Epithelial cell of proximal tubule (primary cell): ENCODE data around the gene PIGS. TPM values are rescaled to one million over a fixed set of nuclear protein-coding genes. Genes with fewer than 3 reads are reported as not detected.

Experiments used
- DNase-seq: peaks from one replicate; pipeline ENCODE4 v3.0.0-alpha.2; 2011; ENCODE audit warnings: low read depth
- H3K4me3 ChIP-seq: 2 replicates; pipeline ENCODE4 v1.5.1; 2011; ENCODE audit warnings: low read depth, mild to moderate bottlenecking, low read length
- total RNA-seq: library from RNA; depleted of rRNA; stranded (reverse); fragments of >200 nt; gene quantifications from 2 replicates; pipeline ENCODE4 v1.2.3, GENCODE V29; 2015
- TF ChIP-seq, protein P1 (sequence below): conservative IDR thresholded peaks from 2 replicates; pipeline ENCODE4 v1.5.1; 2012; ENCODE audit warnings: low read depth, mild to moderate bottlenecking, low read length

Gene PIGS
- total RNA-seq, 1 donor from 2014 or later: 55.6 TPM

DNA sequence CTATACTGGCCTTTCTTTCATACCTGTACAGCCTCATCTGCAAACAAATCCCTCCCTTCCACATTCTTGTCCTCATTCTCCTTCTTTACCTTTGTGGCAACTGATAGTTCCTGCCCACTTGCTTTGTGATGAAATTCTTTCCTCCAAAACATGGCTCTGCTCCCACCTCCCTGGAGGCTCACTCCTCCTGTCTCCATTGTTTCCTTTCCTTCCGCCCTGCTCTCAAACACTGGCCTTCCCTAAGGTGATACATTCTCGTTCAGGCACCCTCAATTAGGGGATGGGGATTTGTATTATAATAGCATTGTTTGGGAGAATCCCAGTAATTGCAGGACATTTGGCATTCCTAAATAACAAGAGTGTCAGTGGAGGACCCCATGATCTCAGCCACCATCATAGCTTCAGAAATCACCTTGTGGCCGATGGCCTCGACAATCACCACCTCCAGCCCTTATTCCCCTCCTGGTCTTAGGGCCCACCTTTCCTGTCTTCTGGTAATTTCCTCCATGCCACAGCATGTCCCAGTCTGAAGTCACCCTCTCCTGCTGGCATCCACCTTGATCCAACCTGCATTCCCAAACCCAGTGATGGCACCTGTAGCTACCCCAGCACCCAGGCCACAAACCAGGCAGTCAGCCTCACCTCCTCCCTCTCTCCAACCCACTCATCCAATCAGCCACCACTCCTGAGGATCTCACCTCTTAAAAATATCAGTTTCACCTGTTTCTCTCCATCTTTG lies 26.8 kb downstream of the PIGS start:
- H3K4me3 ChIP-seq: no peak overlapping the region
- no peak for DNase-seq
- TF ChIP-seq, protein P1, sequence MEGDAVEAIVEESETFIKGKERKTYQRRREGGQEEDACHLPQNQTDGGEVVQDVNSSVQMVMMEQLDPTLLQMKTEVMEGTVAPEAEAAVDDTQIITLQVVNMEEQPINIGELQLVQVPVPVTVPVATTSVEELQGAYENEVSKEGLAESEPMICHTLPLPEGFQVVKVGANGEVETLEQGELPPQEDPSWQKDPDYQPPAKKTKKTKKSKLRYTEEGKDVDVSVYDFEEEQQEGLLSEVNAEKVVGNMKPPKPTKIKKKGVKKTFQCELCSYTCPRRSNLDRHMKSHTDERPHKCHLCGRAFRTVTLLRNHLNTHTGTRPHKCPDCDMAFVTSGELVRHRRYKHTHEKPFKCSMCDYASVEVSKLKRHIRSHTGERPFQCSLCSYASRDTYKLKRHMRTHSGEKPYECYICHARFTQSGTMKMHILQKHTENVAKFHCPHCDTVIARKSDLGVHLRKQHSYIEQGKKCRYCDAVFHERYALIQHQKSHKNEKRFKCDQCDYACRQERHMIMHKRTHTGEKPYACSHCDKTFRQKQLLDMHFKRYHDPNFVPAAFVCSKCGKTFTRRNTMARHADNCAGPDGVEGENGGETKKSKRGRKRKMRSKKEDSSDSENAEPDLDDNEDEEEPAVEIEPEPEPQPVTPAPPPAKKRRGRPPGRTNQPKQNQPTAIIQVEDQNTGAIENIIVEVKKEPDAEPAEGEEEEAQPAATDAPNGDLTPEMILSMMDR: no peak

DNA sequence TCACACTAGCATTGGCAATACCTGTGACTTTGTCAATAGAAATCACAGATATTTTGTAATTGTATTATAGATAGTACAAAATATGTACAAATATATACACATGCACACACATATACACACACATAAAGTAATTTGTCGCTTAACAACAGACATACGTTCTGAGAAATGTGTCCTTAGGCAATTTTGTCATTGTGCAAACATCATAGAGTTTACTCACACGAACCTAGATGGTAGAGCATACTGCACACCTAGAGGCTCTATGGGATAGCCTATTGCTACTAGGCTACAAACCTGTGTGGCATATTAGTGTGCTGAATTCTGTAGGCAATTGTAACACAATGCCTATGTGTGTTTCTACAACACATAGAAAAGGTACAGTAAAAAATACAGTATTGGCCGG lies 29.9 kb downstream of the PIGS start:
- TF ChIP-seq, protein P1: no peak
- no peak overlapping the region for H3K4me3 ChIP-seq
- DNase-seq: no peak

DNA sequence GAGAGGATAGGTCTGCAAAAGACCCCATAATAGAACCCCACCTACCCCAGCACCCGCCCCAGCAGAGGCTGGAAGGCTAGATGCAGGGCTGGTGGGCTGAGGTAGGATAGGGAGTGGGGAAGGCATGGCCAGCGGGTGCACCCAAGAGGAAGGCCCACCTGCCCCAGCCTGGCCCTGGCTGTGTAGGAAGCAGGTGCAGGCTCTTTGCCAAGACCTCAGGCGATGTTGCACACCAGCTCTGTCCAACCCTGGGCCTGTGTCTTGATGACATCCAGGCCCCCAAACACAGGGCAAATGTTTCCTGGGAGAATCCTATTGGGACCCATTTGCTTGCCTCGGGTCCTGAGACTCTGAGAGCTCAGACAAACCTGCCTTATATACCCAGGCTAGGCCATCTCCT lies 31.1 kb downstream of the PIGS start:
- no peak for DNase-seq
- TF ChIP-seq, protein P1: no peak
- H3K4me3 ChIP-seq: no peak overlapping the region

DNA sequence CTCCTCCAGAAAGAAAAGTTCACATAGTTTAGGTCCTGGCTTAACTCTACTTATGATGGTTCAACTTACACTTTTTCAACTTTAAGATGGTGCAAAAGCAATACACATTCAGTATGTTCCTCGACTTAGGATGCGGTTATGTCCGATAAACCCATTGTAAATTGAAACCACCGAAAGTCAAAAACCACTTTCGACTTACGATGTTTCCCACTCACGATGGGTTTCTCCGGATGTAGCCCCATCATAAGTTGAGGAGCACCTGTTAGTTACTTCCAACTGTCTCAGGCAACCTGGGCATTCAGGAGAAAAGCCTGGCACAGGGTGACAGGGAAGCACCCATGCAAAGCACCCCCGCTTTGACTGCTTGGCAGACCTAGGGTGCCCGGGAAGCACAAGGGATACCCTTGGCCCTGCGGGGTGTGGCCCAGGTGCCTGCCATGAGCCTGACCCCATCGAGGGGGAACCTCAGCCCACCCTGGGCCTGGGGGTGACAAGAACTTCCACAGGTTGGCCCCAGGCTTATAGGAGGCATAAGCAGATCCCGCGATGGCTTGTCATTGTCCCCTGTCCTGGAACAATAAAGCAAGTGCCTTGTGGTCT lies 32.9 kb downstream of the PIGS start:
- TF ChIP-seq, protein P1: no peak
- no peak overlapping the region for H3K4me3 ChIP-seq
- DNase-seq: no peak

DNA sequence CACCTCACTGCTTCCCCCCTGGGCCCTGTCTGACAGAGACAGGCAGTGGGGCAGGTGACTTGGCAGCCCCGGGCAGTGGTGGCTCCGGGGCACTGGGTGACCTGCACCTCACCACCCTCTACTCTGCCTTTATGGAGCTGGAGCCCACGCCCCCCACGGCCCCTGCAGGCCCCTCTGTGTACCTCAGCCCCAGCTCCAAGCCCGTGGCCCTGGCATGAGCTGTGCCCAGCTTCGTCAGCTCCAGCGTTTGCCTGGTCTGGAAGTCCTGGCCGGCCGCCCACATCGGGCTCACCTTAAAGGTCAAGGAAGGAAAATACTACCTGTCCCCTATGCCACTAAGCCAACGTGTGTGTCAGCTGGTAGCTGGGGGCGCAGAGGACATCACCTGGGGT lies 34.1 kb downstream of the PIGS start:
- H3K4me3 ChIP-seq: no peak overlapping the region
- TF ChIP-seq, protein P1: no peak
- no peak for DNase-seq

DNA sequence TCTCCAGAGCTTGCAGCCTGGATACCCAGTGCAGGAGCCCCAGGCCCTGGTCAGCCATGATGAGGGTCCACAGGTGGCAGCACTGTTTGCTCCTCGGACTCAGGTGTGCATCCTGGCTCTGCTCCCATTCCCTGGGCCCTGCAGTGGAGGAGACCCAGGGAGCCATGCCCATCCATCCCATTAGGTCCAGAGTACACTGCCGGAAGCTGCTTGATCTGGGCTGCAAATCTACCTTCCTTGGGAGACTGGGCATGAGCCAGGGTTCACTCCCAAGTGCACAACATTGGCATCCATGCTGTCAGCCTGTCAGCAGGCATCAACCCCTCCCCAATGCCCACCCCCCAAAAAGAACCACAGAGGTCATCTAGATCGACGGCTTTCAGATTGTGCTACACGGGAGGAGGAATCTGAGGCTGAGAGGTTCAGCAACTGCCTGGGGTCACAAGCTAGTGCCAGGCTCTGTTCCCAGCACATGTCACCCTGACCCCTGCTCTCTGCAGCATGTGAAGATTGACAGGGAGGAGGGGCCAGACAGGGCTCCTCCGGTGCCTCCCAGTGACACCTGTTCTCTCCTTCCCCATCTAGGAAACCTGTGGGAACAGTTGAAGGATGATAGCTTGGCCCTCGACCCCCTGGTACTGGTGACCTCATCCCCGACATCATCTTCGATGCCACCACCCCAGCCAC lies 34.6 kb downstream of the PIGS start:
- TF ChIP-seq, protein P1: no peak
- H3K4me3 ChIP-seq: no peak overlapping the region
- DNase-seq: no peak
